Stimulated activated CD8-positive, alpha-beta memory T cell treated with anti-CD3 and anti-CD28 coated beads, Interleukin-2, amount 100 ng/mL, for 48 hours (primary cell): Measurements from ENCODE around the gene CELF2.

Experiments used
- DNase-seq, 2 donors: peaks; one replicate each; pipeline ENCODE4 v3.0.0-alpha.2; 2020; ENCODE audit warnings: low read depth in 2 of 2

The CELF2 gene

DNA sequence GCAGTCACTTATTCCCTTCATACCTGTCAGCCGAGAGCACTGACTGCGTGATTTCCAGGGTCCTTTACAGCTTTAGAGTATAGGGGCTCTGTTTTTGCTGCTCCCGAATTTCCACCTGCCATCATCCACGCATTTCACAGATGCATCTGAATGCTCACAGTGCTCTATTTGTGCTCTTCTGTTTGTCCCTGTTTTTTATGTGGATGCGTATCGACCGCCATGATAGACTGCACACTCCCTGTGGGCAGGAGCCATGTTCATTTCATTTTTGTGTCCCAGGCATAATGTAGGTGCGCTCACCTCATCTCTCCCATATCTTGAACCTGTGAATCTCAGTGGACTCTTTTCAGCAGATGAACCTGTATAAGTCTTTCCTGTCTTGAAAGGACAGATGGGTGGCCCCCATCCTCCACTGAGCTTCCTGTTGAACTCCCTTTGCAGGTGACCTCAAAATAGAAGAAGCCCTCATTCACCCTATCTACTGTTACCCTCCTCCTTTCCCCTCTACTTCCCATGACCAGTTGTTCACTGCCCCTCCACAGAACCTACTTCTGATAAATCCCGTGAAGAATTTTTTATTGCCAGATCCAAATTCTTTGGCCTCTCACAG lies 228.4 kb downstream of the CELF2 start:
- DNase-seq, result no peak

DNA sequence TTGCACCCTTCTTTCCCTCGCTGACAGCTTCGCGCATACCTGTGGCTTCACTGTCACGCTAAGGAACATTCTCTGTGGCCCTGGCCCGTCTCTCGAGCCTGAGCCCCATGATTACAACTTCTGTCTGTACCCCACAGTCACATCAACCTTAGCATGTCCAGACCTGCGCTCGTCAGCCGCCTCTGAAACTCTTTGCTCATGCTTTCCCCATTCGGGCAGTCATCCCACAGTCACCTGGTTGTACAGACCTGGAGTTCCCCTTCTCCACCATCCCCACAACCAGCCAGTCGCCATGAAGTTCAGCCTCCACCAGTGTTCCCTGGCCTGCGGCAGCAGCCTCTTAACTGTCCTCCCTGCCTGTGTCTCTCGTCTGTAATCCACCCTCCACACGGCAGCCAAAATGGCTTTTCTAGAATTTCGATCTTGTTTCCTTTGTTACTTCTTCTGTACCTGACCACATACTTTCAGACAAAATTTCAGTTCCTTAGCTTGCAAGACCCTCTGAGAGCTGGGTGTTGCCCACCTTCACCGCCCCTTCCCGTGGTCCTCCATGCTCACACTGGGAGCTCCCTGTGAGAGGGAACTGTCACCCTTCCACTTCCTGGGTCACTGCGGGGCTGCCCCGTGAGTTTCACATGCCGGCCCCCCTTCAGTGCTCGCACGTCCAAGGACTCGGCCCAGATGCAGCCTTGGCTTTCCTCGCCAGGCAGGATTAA lies 229.2 kb downstream of the CELF2 start:
- no peak for DNase-seq

DNA sequence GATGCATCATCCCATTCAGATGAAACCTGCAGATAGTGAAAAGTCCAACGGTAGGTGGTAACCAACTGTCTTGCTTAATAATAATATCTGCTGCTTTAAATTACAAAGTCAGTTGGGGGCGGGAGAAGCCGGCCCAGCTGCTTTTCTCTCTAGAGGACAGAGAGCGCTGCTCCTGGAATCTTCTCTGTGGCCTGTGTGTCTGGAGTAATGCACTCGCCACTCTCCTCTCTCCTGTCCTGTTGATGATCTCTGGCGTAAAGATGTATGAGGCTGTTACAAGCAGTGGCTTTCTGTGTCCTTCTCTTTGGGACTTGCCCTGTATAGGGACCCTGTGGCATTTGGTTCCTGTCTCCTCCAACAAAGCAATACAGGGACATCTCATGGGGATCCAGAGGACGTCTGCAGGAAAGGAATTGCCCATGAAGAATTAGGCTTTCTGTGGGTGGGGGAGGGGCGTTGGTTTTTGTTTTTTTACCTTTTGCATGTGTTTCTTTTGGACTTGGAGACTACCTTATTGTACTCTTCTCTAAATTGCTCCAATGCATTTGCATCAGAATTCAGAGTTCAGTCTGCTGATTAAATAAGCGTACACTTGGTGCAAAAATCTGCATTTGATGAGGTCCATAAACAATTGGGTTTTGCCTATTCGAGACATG lies 231.6 kb downstream of the CELF2 start:
- DNase-seq, result no peak

DNA sequence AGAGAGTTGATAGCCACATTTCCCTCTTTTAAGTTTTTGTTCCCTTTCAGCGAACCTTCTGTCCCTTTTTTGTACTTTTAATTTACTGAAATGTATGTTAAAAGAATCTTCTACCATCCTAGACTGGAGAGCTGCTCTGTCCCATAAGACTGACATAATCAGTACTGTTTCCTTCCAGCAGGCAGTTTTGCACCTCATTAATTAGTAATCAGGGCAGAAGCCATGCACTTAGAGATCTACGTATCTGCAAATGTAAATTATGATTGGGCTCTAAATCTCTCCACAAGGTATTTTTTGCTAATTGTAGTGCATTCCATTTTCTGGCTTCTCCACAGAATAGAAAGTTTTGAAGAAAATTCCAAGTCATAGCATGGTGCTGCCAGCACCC lies 232.1 kb downstream of the CELF2 start:
- DNase-seq, result no peak

GRCh38 chr10:11250304-11250703 lies 232.6 kb downstream of the CELF2 start:
- no peak for DNase-seq

- no peak for DNase-seq
Measured at GRCh38 chr10:11252887-11253286, 235.2 kb downstream of the CELF2 start.

DNA sequence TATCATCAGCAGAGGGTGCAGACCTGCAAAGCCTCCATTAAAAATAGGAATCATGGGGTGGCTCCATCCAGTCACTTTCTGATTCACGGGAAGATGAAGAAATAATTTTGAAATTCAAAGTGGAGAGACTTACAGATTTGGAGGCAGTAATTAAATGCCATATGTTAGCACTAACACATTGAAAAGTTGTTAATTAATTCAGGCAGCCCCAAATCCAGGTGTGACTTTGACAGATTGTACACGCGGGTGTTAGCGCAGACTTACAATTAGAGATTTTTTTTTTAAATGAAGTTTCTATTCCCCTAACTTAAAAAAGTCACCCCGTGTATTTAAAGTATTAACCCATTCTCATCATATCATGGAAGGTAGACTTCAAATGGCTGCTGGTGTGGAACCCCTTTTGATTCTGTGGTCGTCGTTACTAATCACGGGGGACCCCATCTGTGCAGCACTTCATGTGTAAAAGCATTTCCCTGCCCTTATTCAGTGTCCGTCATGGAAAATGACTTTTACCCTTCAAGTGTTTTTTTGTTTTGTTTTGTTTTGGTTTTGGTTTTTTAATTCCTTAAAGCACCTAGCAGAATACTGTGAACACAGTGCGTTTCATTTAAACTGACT lies 235.8 kb downstream of the CELF2 start:
- DNase-seq, result no peak

GRCh38 chr10:11255156-11255555 lies 237.5 kb downstream of the CELF2 start:
- no peak for DNase-seq

- no peak for DNase-seq
Measured at GRCh38 chr10:11255796-11256444, 238.2 kb downstream of the CELF2 start.

DNA sequence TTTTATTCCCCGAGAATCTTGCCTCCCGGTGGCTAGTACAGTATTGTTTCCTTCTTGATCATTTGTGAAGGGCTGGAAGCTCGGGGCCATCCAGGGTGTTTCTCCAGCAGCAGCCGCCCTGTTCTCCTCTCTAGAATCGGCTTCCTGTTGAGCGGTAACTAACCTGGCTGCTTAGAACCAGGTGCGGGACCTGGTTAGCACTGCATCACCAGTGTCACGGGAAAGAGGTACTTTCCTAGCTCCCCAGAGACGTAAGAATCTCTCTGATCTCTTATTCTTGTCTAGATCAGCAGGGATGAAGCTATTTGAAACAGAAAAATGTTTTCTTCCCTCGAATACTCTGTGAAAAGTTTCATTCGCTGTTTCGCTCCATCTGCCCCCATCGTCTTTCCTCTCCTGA lies 239.2 kb downstream of the CELF2 start:
- no peak for DNase-seq

DNA sequence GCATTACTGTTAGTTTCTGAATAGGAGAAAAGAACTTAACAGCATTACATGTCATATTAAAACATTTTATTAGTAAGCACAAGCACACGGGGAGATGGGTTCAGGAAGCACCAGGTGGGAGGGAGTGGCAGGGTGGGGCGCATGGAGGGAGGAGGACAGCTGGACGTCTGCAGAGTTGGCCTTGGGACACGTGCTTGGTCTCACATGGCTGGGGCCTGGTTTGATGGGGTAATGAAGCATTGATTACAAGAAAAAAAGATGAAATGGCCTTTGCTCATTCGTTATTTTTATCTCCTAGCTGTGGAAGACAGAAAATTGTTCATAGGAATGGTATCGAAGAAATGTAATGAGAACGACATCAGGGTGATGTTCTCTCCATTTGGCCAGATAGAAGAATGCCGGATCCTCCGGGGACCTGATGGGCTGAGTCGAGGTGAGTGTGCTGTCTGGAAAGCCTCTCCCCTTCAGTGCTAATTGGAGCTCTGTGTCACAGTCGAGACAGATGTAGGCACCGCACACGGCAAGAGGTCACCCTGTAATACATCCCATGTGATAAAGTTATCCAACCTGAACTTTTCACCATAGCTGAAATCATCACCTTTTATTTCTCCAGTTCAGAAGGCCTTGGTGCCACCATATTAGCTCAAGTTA lies 239.9 kb downstream of the CELF2 start:
- DNase-seq, result no peak

- no peak for DNase-seq
Measured at GRCh38 chr10:11260170-11260569, 242.5 kb downstream of the CELF2 start.

GRCh38 chr10:11261143-11261542 lies 243.5 kb downstream of the CELF2 start:
- no peak for DNase-seq

DNA sequence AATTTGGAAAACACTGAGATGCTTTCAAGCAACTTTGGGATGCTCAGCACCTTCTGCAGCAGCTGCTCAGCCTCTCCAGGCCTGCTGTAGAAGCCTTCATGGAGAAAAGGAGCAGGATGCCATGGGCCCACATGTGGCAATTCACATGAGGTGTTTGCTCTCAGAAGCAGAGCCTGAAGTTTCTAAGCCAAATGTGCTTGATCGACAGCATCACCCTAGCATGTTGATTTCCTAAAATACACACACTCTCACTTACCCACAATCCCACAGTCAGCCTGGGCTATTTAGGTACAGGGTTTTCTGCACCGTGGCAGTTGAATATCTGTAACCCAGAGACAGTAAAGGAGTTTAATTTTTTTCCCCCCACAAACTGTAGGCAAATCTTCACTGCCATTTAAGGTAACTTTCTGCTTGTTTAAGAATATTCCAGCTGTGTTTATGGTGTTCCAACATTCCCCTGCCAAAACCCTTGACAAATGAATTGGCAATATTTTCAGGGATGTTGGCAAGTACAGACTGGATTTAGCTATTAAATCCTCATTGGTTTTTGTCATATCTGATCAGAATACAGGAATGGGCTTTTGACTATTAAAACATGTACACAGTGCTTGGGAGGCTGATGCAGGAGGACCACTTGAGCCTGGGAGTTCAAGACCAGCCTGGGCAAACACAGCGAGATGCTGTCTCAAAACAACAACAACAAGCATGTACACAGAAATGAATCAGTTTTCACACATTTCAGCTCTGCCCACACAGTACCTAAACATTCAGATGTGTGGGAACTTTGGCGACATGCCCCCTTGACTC lies 244.2 kb downstream of the CELF2 start:
- DNase-seq, result no peak

GRCh38 chr10:11262494-11263345 lies 245.0 kb downstream of the CELF2 start:
- no peak for DNase-seq

DNA sequence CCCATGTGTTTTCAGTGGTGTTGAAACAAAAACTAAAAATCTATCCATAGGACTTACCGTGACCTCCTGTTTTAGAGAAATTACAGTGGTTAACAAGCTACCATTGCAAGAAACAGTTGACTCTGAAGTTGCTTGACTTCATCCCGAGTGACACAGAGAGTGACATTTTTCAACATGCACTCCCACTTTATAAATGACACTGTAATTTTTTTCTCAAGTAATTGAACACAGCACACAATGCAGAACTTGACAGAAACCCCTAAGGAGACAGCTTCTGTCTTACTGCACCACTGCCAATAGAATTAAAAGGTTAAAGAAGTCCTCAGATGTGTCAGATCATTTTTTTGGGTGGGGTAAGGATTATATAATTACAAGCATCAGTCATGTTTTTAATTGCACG lies 246.1 kb downstream of the CELF2 start:
- DNase-seq, result no peak

GRCh38 chr10:11264296-11265048 lies 246.8 kb downstream of the CELF2 start:
- no peak for DNase-seq

DNA sequence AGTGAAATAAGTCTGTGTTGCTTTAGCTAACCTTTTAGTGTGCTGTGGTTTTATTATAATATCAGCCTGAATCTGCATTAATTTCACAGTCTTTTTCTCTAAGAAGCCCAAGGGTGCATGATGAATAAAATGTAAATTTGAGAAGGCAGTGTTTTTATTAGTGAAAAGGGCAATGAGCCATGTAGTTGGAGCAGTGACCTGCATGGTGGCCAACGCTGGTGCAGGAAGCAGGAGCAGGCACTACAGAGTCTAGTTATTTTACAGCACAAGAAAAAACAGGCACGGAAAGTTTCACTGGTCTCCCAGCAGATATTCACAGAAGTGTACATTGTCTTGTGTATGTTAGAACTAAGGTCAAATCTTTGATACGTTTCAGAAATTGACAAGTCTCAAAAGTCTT lies 247.8 kb downstream of the CELF2 start:
- DNase-seq, result no peak

DNA sequence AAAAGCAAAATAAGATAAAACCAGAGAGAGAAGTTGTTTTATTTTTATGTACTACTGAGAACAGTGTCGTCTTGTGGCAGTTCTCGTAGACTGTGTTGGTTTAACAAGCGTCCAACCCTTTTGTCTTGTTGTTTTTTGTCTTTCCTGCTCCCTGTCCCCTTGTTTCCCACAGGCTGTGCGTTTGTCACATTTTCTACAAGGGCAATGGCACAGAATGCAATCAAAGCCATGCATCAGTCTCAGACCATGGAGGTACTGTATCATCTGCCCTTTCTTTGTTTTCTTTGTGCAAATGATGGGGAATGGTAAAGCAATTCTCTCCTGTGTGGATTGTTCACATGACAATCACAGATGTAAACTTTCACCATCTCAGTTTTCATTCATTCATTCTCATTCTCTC lies 248.8 kb downstream of the CELF2 start:
- no peak for DNase-seq
